H1 (cell line): ENCODE results near the gene CCIN. TPM values are rescaled to one million over a fixed set of nuclear protein-coding genes. Genes with fewer than 3 reads are reported as not detected.

Source experiments
- CTCF ChIA-PET: fragments of 300-600 bp; sonication (Branson Sonifier 250); formaldehyde crosslinking; loops from one replicate; lab custom pipeline; 2021; ENCODE audit not compliant: partially characterized antibody; lab: Charles Lee
- POLR2A ChIA-PET: fragments of 300-600 bp; sonication (Branson Sonifier 250); formaldehyde crosslinking; loops from one replicate; lab custom pipeline; 2021; ENCODE audit warnings: inconsistent platforms; ENCODE audit not compliant: partially characterized antibody; lab: Charles Lee
- DNase-seq, 2 experiments: peaks; one replicate each; pipeline versions ENCODE4 v3.0.0 to v3.0.0-alpha.2; 2010 to 2022; ENCODE audit warnings: low spot score in 2 of 2, low read depth in 1 of 2, mixed read lengths in 1 of 2
- FAIRE-seq: peaks from 2 replicates; lab custom pipeline; 2011; peaks lifted over from hg19 to GRCh38; lab: Jason Lieb, UNC
- H2AFZ ChIP-seq: 2 replicates; pipeline ENCODE4 v1.8.1; 2012; ENCODE audit warnings: low read length, inconsistent platforms
- H2AK5ac ChIP-seq: 2 replicates; pipeline ENCODE4 v1.6.1; 2013; ENCODE audit warnings: low read depth, low read length
- H2BK120ac ChIP-seq: replicated peaks from 2 replicates; pipeline ENCODE3; 2013; ENCODE audit warnings: low read depth, low read length, inconsistent platforms
- H2BK12ac ChIP-seq: 2 replicates; pipeline ENCODE4 v1.6.1; 2013; ENCODE audit warnings: low read depth, low read length
- H2BK15ac ChIP-seq: 2 replicates; pipeline ENCODE4 v1.6.1; 2013; ENCODE audit warnings: low read length
- H2BK20ac ChIP-seq: 2 replicates; pipeline ENCODE4 v1.6.1; 2013; ENCODE audit warnings: low read length
- H2BK5ac ChIP-seq: 2 replicates; pipeline ENCODE4 v1.6.1; 2013; ENCODE audit warnings: low read depth, low read length
- H3K14ac ChIP-seq: 2 replicates; pipeline ENCODE4 v1.6.1; 2013; ENCODE audit warnings: inconsistent platforms; ENCODE audit not compliant: insufficient read length
- H3K18ac ChIP-seq: 2 replicates; pipeline ENCODE4 v1.6.1; 2013; ENCODE audit warnings: low read length; ENCODE audit errors: extremely low read depth
- H3K23ac ChIP-seq: 2 replicates; pipeline ENCODE4 v1.6.1; 2013; ENCODE audit warnings: inconsistent platforms; ENCODE audit not compliant: insufficient read length
- H3K23me2 ChIP-seq: 2 replicates; pipeline ENCODE4 v1.6.1; 2013; ENCODE audit warnings: low read depth, low read length
- H3K27ac ChIP-seq: 2 replicates; pipeline ENCODE4 v1.6.1; 2011; ENCODE audit warnings: low read depth, low read length, inconsistent platforms
- H3K27me3 ChIP-seq, 4 experiments: replicated peaks in 1 of 4; 1 replicate in 1 of 4; 2 replicates in 3 of 4; pipeline versions ENCODE4 v1.6.1 to v1.8.1; 2011 to 2013; ENCODE audit warnings: low read length in 3 of 4, mild to moderate bottlenecking in 3 of 4, inconsistent platforms in 2 of 4, mixed read lengths in 2 of 4, moderate library complexity in 1 of 4; ENCODE audit not compliant: control insufficient read depth in 3 of 4, insufficient read depth in 3 of 4; ENCODE audit errors: extremely low read depth in 1 of 4
- H3K36me3 ChIP-seq, 4 experiments: 2 replicates each; pipeline versions ENCODE4 v1.6.1 to v1.8.1; 2011 to 2013; ENCODE audit warnings: mild to moderate bottlenecking in 4 of 4, low read length in 3 of 4, moderate library complexity in 2 of 4, control low read depth in 1 of 4, inconsistent platforms in 1 of 4; ENCODE audit not compliant: insufficient read depth in 4 of 4, control insufficient read depth in 2 of 4
- H3K4ac ChIP-seq: replicated peaks from 2 replicates; pipeline ENCODE3; 2013; ENCODE audit warnings: low read length, low read depth, mixed read lengths, inconsistent platforms; ENCODE audit not compliant: insufficient read length
- H3K4me1 ChIP-seq, 4 experiments: replicated peaks in 1 of 4; 1 replicate in 1 of 4; 2 replicates in 3 of 4; pipeline versions ENCODE4 v1.6.1 to v1.8.1; 2011 to 2013; ENCODE audit warnings: low read length in 3 of 4, inconsistent platforms in 2 of 4, mixed read lengths in 1 of 4; ENCODE audit not compliant: insufficient read depth in 4 of 4, control insufficient read depth in 3 of 4
- H3K4me2 ChIP-seq, 2 experiments: 2 replicates each; pipeline versions ENCODE4 v1.6.1 to v1.8.1; 2011 to 2013; ENCODE audit warnings: low read depth in 2 of 2, low read length in 2 of 2, control low read depth in 1 of 2, inconsistent platforms in 1 of 2, mild to moderate bottlenecking in 1 of 2; ENCODE audit not compliant: insufficient read depth in 1 of 2
- H3K4me3 ChIP-seq, 4 experiments: fragments of 200-600, 300-600 bp in 1 of 4; sonication (generic), shearing (Covaris generic), sonication (Bioruptor Twin) in 1 of 4; 2 replicates each; pipeline versions ENCODE4 v1.5.1 to v1.8.1; 2011 to 2016; ENCODE audit warnings: low read length in 4 of 4, low read depth in 3 of 4, control low read depth in 2 of 4, inconsistent platforms in 2 of 4, mild to moderate bottlenecking in 2 of 4, mixed read lengths in 1 of 4, moderate library complexity in 1 of 4; ENCODE audit not compliant: insufficient read depth in 2 of 4; ENCODE audit errors: extremely low read depth in 1 of 4
- H3K56ac ChIP-seq: replicated peaks from 2 replicates; pipeline ENCODE3; 2013; ENCODE audit warnings: low read depth, mild to moderate bottlenecking, mixed read lengths, low read length, inconsistent platforms; ENCODE audit not compliant: insufficient read length
- H3K79me1 ChIP-seq: 2 replicates; pipeline ENCODE4 v1.6.1; 2013; ENCODE audit warnings: low read depth, low read length, control low read depth
- H3K79me2 ChIP-seq, 2 experiments: 2 replicates each; pipeline versions ENCODE4 v1.6.1 to v1.8.1; 2012 to 2013; ENCODE audit warnings: low read length in 2 of 2, mild to moderate bottlenecking in 2 of 2, inconsistent platforms in 1 of 2; ENCODE audit not compliant: insufficient read depth in 2 of 2, control insufficient read depth in 1 of 2
- H3K9ac ChIP-seq, 4 experiments: replicated peaks in 1 of 4; 1 replicate in 1 of 4; 2 replicates in 3 of 4; pipeline versions ENCODE4 v1.6.1 to v1.8.1; 2011 to 2013; ENCODE audit warnings: low read depth in 3 of 4, low read length in 3 of 4, control low read depth in 2 of 4, mild to moderate bottlenecking in 2 of 4, moderate library complexity in 2 of 4, inconsistent platforms in 1 of 4; ENCODE audit errors: extremely low read depth in 1 of 4
- H3K9me3 ChIP-seq, 2 experiments: 2 replicates each; pipeline versions ENCODE4 v1.6.1 to v1.8.1; 2012 to 2013; ENCODE audit warnings: mild to moderate bottlenecking in 2 of 2, moderate library complexity in 2 of 2, control low read depth in 1 of 2, inconsistent platforms in 1 of 2, low read depth in 1 of 2, low read length in 1 of 2, mixed read lengths in 1 of 2; ENCODE audit not compliant: insufficient read depth in 2 of 2
- H4K20me1 ChIP-seq, 2 experiments: replicated peaks in 1 of 2; 2 replicates each; pipeline versions ENCODE3 to v1.8.1; 2011 to 2013; ENCODE audit warnings: inconsistent platforms in 2 of 2, low read length in 2 of 2, mild to moderate bottlenecking in 1 of 2; ENCODE audit not compliant: insufficient read depth in 2 of 2, control insufficient read depth in 1 of 2
- H4K5ac ChIP-seq: 2 replicates; pipeline ENCODE4 v1.6.1; 2013; ENCODE audit warnings: low read length, low read depth, mixed read lengths, inconsistent platforms; ENCODE audit not compliant: insufficient read length
- H4K8ac ChIP-seq: 2 replicates; pipeline ENCODE4 v1.8.0; 2013; ENCODE audit warnings: mild to moderate bottlenecking, moderate library complexity, low read length, inconsistent platforms; ENCODE audit not compliant: insufficient read depth; ENCODE audit errors: extremely low read depth
- H4K91ac ChIP-seq: replicated peaks from 2 replicates; pipeline ENCODE3; 2013; ENCODE audit warnings: low read length, mixed read lengths, inconsistent platforms; ENCODE audit not compliant: insufficient read length
- CEBPB ChIP-seq: IDR thresholded peaks from 2 replicates; pipeline ENCODE4 v1.6.1; 2012; ENCODE audit warnings: low read depth, low read length
- EP300 ChIP-seq, 2 experiments: IDR thresholded peaks; 1 replicate in 1 of 2; 2 replicates in 1 of 2; pipeline ENCODE4 v1.6.1; 2011 to 2012; ENCODE audit warnings: low read depth in 2 of 2, low read length in 2 of 2, mild to moderate bottlenecking in 2 of 2, borderline replicate concordance in 1 of 2, inconsistent platforms in 1 of 2, moderate library complexity in 1 of 2
- PHF8 ChIP-seq: fragments of 200-600 bp; sonication (generic); conservative IDR thresholded peaks from 2 replicates; pipeline ENCODE4 v1.7.1; 2012; ENCODE audit warnings: low read depth, mild to moderate bottlenecking, inconsistent platforms, low read length, moderate library complexity
- SIX5 ChIP-seq: IDR thresholded peaks from 2 replicates; pipeline ENCODE4 v1.6.1; 2011; ENCODE audit warnings: mild to moderate bottlenecking, low read depth, low read length
- SRF ChIP-seq: IDR thresholded peaks from 2 replicates; pipeline ENCODE4 v1.6.1; 2011; ENCODE audit warnings: mild to moderate bottlenecking, low read depth, low read length, moderate library complexity
- WGBS, 2 experiments: shearing (Covaris generic) in 1 of 2; methylation state at CpG; one replicate each; pipeline versions ENCODE4 v1.1.6 to v1.1.7; 2013 to 2015; ENCODE audit warnings: low lambda C conversion rate in 2 of 2, mixed read lengths in 2 of 2, inconsistent platforms in 1 of 2, low coverage in 1 of 2, missing lambda C conversion rate in 1 of 2; ENCODE audit not compliant: insufficient replicate concordance in 2 of 2, insufficient coverage in 1 of 2, insufficient read length in 1 of 2; ENCODE audit errors: extremely low coverage in 1 of 2, missing lambda C conversion rate in 1 of 2; 5-methylcytosine and 5-hydroxymethylcytosine counted together
- polyA plus RNA-seq, 7 experiments: library from polyadenylated mRNA; depleted of rRNA in 3 of 7; stranded (reverse) in 5 of 7; unstranded in 2 of 7; fragments of >200 nt in 5 of 7; fragments of 200-250 nt in 2 of 7; gene quantifications; 1 replicate in 5 of 7; 2 replicates in 1 of 7; 4 replicates in 1 of 7; pipeline versions ENCODE4 v1.2.1 to v1.2.3, GENCODE V29; 2011 to 2013; ENCODE audit warnings: missing spikeins in 2 of 7, mixed read lengths in 2 of 7
- total RNA-seq: library from RNA; stranded (reverse); fragmentation: NEBNext Ultra II Directional; extraction: Animal tissue kit (Norgen Biotek cat#: 25700); gene quantifications from 2 replicates; pipeline ENCODE4 v1.2.1, GENCODE V29; 2021
- TF ChIP-seq, protein P1 (sequence below): IDR thresholded peaks from 2 replicates; pipeline ENCODE4 v1.6.1; 2012; ENCODE audit warnings: low read length, inconsistent platforms

CCIN gene
- total and polyA plus RNA-seq, 2 of the 8 experiments (the other 6 are each of a cell fraction or from before 2014, with no cell fraction given) = 0.19 to 0.21 TPM

DNA sequence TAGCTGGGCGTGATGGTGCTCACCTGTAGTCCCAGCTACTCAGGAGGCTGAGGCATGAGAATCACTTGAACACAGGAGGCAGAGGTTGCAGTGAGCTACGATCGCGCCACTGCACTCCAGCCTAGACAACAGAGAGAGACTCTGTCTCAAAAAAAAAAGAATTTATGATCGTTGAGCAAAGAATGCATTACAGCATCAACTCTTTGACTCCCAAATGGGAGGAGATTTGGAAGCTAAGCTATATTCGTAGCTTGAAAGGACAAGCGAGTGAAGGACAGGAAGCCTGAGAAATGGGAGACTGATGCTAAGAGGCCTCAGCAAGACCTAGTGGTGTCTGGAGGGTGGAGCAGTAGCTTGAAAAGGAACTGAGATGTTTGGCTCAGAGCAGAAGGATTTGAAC lies 10.3 kb upstream of the CCIN start:
- TF ChIP-seq SIX5 = no peak
- no peak for TF ChIP-seq EP300 (IDR thresholded peaks at IDR 0.05; ENCODE audit: borderline replicate concordance in 1 of 2, low read depth in 2 of 2, low read length in 2 of 2)
- TF ChIP-seq CEBPB = no peak
- TF ChIP-seq, protein P1, sequence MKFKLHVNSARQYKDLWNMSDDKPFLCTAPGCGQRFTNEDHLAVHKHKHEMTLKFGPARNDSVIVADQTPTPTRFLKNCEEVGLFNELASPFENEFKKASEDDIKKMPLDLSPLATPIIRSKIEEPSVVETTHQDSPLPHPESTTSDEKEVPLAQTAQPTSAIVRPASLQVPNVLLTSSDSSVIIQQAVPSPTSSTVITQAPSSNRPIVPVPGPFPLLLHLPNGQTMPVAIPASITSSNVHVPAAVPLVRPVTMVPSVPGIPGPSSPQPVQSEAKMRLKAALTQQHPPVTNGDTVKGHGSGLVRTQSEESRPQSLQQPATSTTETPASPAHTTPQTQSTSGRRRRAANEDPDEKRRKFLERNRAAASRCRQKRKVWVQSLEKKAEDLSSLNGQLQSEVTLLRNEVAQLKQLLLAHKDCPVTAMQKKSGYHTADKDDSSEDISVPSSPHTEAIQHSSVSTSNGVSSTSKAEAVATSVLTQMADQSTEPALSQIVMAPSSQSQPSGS = no peak
- TF ChIP-seq SRF = no peak
- no peak for TF ChIP-seq PHF8
- TF ChIP-seq, all 59 proteins: peak for 0
- no peak overlapping the region for H4K91ac ChIP-seq
- no peak for FAIRE-seq

More for the DNA sequence above, 10.3 kb upstream of the CCIN start:
- H3K79me1 ChIP-seq = no peaks in the 10 kb centered on the region
- no peak overlapping the region for H3K14ac ChIP-seq
- H3K56ac ChIP-seq = no peak overlapping the region
- no peak overlapping the region for H3K4ac ChIP-seq
- no peak overlapping the region for H3K27ac ChIP-seq
- H2AFZ ChIP-seq = no peak overlapping the region
- peaks cover 11 to 17% (median 14%) of the 10 kb centered on the region in 4 experiments for H3K4me1 ChIP-seq
- H3K36me3 ChIP-seq = peaks cover 0 to 4% (median 0%) of the 10 kb centered on the region in 4 experiments; a peak in 1 of 8 replicates
- H3K9ac ChIP-seq = no peak overlapping the region
- H2AK5ac ChIP-seq = no peak overlapping the region
- H4K20me1 ChIP-seq = no peaks in the 10 kb centered on the region
- H2BK20ac ChIP-seq = 0 out of 2 replicates have a peak overlapping the region, but pooled peaks have one; percentile 15
- no peak overlapping the region for H2BK12ac ChIP-seq
- no peak overlapping the region for H2BK15ac ChIP-seq
- H4K8ac ChIP-seq = no peak overlapping the region
- POLR2A ChIA-PET = interaction anchor here (1.9 to 2.9 kb wide), 2 partner anchors 8 to 32 kb away, joined by 4 to 7 read pairs; partner anchors contain the start of gene CLTA
- no peak overlapping the region for H2BK5ac ChIP-seq
- 98% methylated on average over 7 of the region's 7 CpGs; no CpG with 5 or more reads in 1 of the 2 experiments for WGBS, 2 experiments
- no peak overlapping the region for H3K4me2 ChIP-seq
- no peak for DNase-seq
- H3K27me3 ChIP-seq = no peaks in the 10 kb centered on the region
- no peaks in the 10 kb centered on the region for H3K79me2 ChIP-seq
- H3K4me3 ChIP-seq = no peak overlapping the region
- no peaks in the 10 kb centered on the region for H3K23me2 ChIP-seq
- H4K5ac ChIP-seq = no peak overlapping the region
- H3K18ac ChIP-seq = no peak overlapping the region
- CTCF ChIA-PET = interaction anchor here (0.6 kb wide), 1 partner anchor 215 kb away, joined by 5 read pairs; no protein-coding TSS in a partner anchor
- peaks cover 6 to 8% of the 10 kb centered on the region in 2 experiments for H3K9me3 ChIP-seq
- no peak overlapping the region for H2BK120ac ChIP-seq
- no peak overlapping the region for H3K23ac ChIP-seq
